COLO668 (cell line): ENCODE measurements around the gene SORBS1.
A peak's percentile ranks its signal among the peaks of the same experiment; 100 is the strongest.
"Not testable (repeated sequence)": the region's sequence is repeated elsewhere in the genome, so short reads cannot be mapped to it uniquely, and the experiment has no call there.

Experiments used
- DNase-seq: peaks from one replicate; lab custom pipeline; 2025; ENCODE audit not compliant: unreplicated experiment; lab: John Stamatoyannopoulos, UW

SORBS1 gene

DNA sequence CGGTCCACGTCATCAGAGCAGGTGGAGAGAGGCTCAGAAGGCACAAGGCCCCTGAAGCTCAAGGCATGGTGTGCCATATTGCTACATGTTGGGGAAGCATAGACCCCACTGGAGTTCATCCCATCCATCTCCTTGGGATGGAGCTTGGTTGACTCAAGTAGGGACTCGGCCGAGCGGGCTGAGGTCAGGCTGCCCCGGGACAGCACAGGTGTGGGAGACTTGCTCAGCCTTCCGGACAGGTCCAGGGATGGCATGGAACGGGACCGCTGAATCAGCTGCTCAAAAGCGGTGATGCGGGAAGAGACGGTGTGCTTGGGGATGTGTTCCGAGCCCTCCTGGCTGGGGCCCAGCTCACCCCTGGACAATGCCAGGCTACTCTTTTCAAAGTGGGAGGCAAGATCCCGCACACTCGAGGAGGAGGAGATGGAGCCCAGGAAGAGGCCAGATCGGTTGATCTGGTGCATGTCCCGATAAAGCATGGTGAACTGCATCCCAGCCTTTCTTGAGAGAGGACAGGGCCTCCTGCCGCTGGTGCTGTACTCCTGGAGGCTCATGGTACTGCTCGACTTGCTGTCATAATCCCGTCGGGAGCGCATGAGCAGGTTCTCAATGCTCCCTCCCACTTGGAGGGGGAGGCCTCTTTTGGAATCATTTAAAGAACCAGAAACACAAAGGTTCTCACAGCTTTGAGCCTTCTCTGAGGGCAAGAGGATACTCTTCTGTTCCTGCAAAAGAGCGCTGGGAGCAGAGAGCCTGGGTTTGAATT is 204.8 kb downstream of the SORBS1 start:
- DNase-seq = no peak

DNA sequence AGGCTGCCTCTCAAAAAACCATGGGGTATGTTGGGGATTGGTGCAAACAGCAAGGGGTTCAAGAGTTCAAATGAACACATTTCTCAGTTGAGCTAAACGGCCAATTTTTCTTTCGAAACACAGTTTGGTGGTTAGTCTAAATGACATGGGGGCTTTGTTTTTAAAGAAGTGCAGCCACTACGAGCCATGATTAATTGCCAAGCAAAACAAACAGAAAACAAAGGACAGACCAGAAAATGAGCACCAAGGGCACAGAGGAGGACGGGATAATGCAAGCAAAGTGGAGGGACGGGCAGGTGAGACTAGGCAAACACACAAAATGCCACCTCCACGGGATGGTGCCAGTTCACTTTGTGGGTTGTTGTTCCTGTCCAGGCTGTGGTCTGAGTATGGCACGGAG is 205.9 kb downstream of the SORBS1 start:
- peak; percentile 23 for DNase-seq

DNA sequence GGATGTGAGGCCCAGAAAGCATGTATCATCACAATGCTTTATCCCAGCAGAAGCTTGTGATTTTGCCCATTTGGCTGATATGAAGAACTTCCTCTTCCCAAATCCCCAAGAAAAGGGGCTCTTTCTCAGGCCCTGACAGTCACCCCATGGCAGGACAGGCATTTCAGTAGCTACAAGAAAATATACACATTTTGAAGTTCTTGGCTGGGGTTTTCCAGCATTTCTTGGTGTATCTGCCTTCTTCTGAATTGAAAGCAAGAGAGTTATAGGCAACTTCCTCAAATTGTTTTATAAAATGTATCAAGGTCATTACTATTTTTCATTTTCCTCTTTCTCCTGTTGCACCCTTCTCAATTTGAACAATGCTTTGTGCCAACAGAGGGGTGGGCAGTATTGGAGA is 207.1 kb downstream of the SORBS1 start:
- no peak for DNase-seq

DNA sequence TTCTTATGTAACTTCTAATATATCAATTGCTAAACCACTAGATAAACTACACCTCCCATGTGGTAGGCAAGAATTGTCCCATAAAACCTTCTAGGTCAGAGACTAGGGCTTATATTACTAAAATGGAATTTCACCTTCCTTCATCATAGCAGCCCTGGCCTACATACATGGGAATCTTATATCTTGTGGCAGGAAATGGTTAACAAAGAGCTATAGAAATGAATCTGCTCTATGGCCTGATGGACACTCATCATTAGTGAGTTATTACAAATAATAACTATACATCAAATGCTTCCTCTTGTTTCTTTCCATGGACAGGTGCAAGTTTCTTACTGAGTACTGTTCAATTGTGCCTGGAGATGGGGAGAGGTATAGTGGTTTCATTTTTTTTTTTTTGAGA is 208.0 kb downstream of the SORBS1 start:
- no peak for DNase-seq

DNA sequence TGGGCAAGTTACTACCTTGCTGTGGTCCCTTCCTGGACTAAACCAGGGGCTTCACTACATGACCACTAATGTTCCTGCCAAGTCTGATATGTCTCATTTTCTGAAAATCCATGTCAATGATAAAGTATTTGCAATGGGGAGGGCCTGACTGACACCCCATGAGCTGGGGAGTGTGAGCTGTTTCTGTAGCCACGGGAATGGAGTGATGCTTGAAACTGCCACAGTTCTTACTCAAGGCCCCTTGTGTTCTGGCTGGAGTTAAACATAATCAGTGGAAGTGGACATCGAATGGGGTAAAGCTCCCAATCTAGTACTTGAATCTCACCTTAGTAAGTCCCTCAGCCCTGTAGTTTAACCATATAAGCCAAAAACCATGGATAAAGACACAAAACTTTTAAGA is 208.5 kb downstream of the SORBS1 start:
- DNase-seq = no peak

DNA sequence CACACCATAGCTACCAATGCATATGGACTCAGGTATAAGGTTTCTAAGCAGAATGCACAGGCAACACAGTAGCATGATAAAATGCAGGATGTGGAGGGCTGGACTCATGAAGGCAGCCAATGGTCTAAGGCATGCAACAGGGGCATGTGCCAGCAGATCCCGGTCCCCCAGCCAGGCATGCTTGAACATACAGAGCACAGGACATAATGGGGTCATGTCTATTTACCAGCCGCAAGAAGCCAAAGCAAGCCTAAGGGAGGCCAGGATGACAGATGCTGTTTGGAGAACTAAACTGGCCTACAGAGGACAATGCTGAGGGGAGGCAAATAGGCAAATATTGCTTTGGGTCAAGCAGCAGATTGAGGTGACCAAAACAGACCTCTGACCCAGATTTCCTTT is 210.3 kb downstream of the SORBS1 start:
- no peak for DNase-seq

DNA sequence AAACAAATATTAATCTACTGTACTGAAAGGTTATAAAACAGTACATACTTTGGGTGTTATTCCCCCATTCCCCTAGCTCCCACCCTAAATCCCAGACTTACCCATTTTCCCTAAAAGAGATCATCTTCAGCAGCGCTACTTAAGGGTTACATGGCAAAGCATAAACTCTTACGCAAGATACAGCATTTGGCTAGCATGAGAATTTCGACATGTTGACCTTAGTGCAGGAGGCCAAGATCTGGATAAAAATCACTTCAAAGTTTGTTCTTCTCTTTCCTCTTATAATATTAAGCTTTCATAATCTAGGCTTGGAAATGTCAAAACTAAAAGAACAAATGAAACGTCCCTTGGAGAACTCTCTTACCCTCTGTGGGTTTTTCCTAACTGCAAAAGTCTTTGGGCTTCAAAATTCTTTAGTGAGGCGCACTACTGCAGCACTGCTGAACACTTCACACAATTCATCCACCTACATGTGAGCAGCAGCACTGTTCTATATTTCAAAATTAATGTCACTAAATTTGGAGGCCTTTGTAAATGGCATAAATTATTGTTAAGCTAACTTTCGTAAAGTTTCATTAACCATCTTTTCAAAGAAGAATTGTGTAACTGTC is 210.8 kb downstream of the SORBS1 start:
- no peak for DNase-seq

DNA sequence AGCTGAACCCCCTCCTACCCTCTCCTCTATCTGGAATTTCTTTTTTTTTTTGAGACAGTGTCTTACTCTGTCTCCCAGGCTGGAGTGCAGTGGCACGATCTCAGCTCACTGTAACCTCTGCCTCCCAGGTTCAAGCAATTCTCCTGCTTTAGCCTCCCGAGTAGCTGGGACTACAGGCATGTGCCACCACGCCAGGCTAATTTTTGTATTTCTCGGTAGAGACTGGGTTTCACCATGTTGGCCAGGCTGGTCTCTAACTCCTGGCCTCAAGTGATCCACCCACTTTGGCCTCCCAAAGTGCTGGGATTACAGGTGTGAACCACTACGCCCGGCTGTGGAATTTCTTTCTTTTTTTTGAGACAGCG is 213.8 kb downstream of the SORBS1 start:
- DNase-seq = not testable (repeated sequence)

DNA sequence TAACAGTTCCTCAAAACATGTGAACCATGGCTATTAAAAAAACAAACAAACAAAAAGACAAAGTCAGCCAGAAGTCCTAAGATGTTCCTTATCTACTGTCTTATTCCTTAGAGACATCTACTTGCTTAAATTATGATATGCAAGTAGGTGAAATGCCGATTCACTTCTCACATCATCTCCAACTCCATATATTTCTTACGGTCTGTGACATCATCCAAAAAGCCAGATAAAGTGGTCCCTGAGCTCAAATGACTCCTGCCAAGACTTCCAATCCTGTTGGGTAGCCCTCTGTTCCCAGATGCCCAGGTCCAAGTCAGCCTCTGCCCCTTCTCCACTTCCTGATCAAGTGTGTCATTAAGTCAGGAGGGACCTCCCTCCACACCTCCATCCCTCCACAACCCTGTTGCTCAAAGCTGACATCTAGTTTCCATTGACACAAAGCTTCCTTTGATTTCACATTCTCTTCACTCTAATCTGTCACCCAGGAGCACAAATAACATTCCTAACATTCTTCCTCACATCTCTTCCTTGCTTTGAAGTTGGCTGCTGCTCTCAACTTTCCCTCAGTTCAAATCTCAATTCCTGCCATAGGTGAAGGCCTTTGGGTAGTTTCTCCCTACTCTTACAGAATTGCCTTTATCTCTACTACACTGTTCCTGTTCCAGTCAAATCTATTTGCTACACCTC is 214.3 kb downstream of the SORBS1 start:
- no peak for DNase-seq

DNA sequence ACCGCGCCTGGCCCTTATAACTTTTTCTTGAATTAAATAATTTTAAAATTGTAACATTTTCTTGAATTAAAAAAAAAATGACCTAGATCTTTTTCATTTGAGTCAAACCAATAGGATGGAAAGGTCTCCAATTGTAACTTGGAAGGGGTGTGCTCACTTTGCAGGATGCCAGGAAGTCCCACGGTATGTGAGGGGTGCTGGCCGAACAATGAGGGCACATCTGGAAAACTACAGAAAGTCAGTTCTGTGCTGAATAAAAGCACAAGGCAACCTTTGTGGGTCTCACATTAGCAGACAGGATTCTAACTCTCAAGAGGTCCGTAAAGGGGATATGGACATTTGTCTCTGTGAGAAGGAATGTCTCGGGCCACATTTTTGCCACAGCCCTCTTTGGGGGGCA is 217.6 kb downstream of the SORBS1 start:
- DNase-seq = no peak

DNA sequence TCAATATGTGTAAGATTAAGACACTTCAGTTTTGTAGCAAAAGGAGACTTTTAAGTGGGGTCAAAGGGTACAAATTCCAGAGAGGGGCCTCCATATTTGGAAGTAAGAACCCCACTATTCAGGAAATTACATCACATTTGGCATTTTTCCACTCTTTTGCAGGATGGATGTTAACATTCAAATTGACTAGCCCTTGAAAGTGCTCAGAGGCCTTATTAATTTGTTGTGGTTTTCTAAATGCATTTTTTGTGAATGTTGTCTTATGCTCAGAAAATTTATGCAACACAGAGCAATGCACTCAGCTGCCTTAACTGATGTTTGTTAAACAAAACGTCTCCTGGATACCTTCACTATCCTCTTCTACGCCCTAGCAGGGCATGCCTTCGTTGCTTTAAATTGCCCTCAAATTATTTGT is 219.4 kb downstream of the SORBS1 start:
- DNase-seq = no peak

DNA sequence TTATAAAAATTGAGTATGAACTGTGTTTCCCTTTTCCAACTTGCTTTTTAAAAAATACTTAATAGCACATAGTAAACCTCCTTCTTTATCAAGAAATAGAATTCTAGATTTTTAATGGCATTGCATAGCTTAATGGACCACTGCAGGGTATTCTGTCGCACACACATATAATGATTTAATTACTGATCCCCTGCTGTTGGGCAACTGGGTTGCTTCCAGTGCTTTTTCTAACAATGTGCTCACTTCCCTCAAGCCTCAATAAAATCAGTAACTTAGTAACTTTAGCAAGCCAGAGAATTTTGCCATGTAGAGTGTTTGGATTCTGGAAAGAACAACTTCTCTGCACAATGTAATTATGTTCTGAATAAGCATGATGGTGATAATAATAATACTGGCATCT is 221.3 kb downstream of the SORBS1 start:
- no peak for DNase-seq

DNA sequence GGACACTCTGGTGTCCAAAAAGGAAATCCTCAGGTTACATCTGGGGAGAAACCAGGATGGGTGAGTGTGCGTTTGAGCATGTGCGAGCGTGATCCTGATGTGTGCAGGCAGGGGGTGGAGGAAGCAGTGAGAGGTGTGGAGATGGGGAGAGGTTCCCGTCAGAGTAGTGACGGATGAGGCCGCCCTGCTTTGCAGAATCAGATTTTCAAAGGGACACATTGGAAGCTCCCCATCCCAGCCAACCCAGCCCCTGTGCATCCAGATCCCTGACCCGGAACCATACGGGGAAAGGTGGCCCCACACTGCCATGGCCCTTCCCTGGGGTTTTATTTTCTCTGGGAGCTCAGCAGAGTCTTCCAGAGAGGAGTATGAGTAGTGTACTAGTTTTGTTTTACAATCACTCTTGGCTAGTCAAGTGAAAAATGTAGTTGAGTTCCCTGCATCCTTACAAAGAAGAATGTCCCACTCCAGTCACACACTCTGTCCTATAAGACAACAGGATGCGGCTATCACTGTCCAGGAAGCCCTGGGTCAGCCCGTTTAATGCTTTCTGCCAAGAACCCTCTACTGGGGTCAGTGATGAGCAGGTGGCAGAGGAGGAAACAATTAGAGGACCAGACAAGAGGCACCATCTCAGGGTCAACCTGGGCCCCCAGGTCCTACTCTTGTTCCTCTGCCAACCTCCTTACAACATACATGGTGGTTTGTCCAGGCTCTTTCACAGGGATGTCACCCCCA is 223.6 kb downstream of the SORBS1 start:
- DNase-seq = no peak

DNA sequence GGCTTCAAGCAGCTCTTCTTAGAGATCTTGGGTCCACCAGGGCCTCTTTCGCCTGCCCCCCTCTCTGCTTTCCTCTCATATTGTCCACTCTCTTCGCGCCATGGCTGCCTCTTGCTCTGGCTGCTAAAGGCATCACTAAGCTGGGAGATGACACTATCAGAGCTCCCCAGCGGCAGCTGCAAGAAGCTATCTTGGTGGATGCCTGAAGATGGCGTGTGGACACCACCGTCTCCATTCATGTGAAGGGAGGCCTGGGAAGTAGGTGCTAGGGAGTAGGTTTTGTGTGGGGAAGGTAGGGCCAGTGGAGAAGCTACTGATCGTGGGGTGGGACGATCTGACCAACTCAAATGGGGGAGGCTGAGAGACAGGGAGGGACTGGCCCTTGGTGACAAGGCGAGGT is 224.5 kb downstream of the SORBS1 start:
- DNase-seq = no peak

DNA sequence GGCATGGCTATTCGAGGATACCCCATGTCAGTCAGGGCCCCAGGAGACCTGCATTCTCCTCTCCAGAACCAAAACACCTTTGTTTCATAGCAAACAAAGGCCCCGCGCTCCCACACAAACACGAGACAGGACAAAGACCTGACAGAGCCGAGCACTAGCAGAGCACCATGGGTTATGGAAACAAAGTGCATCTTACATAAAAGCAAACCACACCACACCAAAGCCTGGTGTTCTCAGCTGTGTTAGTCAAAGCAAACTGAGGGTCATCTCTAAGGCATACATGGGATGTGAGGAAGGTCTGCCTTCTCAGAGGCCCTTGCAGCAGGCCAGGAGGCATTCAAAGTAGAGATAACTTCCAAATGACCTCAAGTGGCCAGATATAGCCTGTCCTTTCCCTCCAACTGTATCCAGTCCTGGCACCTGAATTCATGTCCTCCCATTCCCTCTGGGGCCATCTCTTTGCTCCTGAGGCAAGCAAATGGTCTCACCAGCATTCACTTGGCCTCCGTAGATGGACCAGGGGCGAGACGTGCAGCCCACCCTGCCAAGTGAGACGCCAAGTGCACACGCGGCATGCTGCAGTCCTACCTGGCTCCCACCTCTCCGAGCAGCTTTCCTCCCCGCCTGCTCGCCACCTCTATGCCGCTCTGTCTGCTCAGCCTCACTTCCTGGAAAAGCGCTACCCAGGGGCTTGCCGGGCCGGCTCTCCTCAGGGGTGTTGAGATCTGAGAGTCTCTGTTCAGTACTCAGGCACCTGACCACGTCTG is 225.1 kb downstream of the SORBS1 start:
- DNase-seq = no peak

DNA sequence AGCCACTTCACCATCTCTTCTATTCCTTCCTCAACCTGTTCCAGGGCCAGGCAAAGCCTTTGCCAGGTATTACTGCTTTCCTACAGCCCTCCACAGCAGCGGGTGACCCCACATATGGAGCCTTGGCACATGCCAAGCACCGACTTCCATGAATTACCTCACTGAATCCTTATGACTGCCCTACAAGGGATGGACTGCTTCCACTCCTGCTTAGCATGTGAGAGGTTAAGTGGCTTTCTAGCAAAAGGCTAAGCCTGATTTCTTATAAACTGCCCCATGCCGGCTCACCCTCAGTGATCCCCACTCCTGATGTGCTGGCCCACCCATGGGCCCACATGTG is 226.4 kb downstream of the SORBS1 start:
- no peak for DNase-seq

DNA sequence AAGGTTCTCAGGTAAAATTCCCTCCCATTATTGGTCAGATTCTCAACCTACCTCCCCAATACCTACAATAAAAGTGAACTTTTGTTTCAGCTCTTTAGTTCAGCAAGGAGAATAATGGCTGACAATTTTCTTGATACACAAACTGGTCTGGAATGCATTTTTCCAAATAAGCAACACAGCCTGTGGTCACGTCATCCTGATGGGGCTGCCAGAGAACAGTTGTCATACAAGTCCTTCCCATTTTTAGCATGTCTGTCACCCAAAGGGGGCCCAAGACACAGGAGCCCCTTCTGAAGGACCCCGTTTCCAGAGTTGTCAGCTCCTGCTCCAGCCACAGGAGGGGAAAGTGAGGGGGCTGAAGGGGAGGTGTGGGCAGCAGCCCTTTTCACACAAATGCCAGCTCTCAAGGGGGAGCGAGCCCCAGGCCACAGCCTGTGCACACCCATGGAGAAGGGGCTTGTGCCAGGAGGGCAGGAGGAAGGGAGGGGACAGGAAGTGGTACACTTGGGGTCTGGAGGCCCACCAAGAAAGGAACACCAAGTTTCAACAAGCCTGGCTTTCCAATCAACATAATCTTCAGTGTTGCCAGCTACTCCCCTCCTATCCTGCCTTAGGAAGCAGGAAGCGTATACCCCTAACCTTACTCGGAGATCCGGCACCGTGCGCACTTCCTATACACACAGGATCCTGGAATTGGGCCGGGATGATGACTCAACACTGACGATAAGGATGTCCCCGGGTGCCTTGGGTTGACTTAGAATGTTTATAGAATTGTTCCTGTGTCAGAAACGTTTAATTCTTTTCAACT is 227.0 kb downstream of the SORBS1 start:
- DNase-seq = no peak

DNA sequence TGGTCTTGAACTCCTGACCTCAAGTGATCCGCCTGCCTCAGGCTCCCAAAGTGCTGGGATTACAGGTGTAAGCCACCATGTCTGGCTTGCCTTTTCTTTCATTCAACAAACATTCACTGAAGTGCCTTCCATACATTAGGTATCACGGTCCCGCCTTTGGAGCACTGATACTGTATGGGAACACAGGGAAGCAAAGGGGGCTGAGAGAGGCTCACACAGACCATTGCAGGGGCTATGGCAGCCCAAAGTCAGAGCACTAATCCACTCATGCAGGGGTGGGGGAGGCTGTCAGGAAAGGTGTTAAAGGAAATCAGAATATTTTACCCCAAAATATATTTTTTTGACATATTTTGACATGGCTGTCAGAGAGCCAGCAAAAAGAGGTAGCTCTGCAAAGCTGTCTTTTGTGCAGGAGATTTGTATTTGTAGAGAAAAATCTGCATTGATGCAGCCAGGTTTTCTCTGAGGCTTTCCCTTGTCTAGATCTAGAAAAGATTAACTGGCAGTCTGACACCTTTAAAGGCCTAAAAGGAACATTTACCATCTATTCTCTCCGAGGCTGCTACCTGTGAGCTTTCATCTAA is 228.4 kb downstream of the SORBS1 start:
- DNase-seq = no peak

DNA sequence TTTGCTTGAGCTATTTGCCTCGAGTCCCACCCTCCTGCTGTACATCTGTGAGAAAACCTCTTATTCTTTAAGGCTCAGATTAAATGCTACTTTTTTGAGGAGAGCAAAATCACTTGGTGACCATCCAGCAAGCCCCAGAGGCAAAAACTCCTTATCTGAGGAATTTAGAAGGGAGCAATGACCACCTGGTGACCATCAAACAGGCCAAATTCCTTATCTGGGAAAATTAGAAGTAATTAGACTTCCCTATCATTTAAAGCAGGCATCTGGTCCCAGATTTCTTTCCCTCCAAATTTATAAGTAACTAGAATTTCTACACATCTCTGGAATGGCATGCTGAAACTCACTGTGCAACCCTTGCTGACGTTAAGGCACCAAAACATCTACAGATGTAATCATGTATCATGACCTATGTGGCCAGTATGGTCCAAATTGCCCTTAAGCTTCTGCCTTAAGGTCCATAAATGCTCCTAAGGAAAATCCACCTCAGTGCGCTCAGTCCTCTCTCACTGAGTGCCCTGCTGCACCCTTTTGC is 229.5 kb downstream of the SORBS1 start:
- DNase-seq = no peak
